Measurements from ENCODE around the gene ATP2A1. TPM values are rescaled to one million over a fixed set of nuclear protein-coding genes. Genes with fewer than 3 reads are reported as not detected.

ATP2A1 gene
- total and polyA plus RNA-seq, 2 of the 4 experiments (the other 2 are of a cell fraction): under 0.01 to 0.63 TPM

GRCh38 chr16:28901862-28902261 is 23.6 kb downstream of the ATP2A1 start:
- Histone ChIP-seq H3K4me1 (ENCODE audit: control insufficient read depth, insufficient read depth, low read length) (no peaks in the 10 kb centered on the region), H2AFZ (replicated peaks; ENCODE audit: low read length, poor library complexity) (no peak overlapping the region), H4K5ac (ENCODE audit: low read depth, low read length) (no peak overlapping the region), H2AK5ac (ENCODE audit: low read depth, low read length) (no peak overlapping the region), H3K9ac (ENCODE audit: low read depth, low read length) (no peak overlapping the region), H3K4ac (ENCODE audit: low read depth, low read length) (no peak overlapping the region), H3K27me3 (ENCODE audit: control insufficient read depth, insufficient read depth, low read length) (no peaks in the 10 kb centered on the region), H3K36me3 (ENCODE audit: control insufficient read depth, insufficient read depth, low read length) (peaks cover 7% of the 10 kb centered on the region; the same call in 1 of the 2 replicates), H2BK15ac (ENCODE audit: low read depth, low read length) (no peak overlapping the region), H3K18ac (ENCODE audit: low read depth, low read length) (no peak overlapping the region), H3K4me2 (ENCODE audit: low read depth, low read length) (no peak overlapping the region), H3K79me1 (ENCODE audit: low read depth in 1 of 2, low read length in 2 of 2) (no peaks in the 10 kb centered on the region), H3K9me1 (ENCODE audit: insufficient read depth, low read length) (no peaks in the 10 kb centered on the region), H2BK120ac (ENCODE audit: low read depth, low read length) (no peak overlapping the region), H3K27ac (ENCODE audit: insufficient read depth, low read length) (no peak overlapping the region), H3K23ac (ENCODE audit: low read depth, low read length) (no peak overlapping the region), H4K20me1 (ENCODE audit: insufficient read depth, low read length) (no peaks in the 10 kb centered on the region), H3K4me3 (ENCODE audit: insufficient read depth, low read depth, low read length) (no peak overlapping the region), H3K9me3 (ENCODE audit: control insufficient read depth, insufficient read depth, low read length) (no peaks in the 10 kb centered on the region), H2BK20ac (ENCODE audit: low read depth, low read length) (no peak overlapping the region), H4K91ac (ENCODE audit: insufficient read depth, low read depth, low read length) (no peak overlapping the region), H3K56ac (ENCODE audit: extremely low read depth, insufficient read depth, low read length) (no peak overlapping the region), H2AK9ac (replicated peaks; ENCODE audit: low read depth, low read length, poor library complexity) (no peak overlapping the region), H4K8ac (ENCODE audit: low read depth in 2 of 2, low read length in 2 of 2) (no peak overlapping the region), H3K14ac (replicated peaks; ENCODE audit: low read depth, low read length) (no peak overlapping the region), H2BK5ac (ENCODE audit: low read depth, low read length, poor library complexity, severe bottlenecking) (no peak overlapping the region)
- DNase-seq (no peak), ATAC-seq (ENCODE audit: low read depth) (no peak)
- in situ Hi-C loops (cut with MboI; ENCODE audit: low sequenced_read_pairs): no loop called here
- WGBS, 2 experiments (ENCODE audit: extremely low coverage in 2 of 2, insufficient read length in 1 of 2): 100% methylated on average over 3 of the region's 15 CpGs; no CpG with 5 or more reads in 1 of the 2 experiments
- BruUV-seq (replicated peaks): no TSS peak
- POLR2A ChIA-PET (ENCODE audit: unreplicated experiment): no interaction called here
- intact Hi-C loops (cut with micrococcal nuclease): no loop called here
- TF ChIP-seq SMC3 (IDR thresholded peaks at IDR 0.05; ENCODE audit: low read depth, low read length): no peak
- TF ChIP-seq RCOR1 (IDR thresholded peaks at IDR 0.05; ENCODE audit: insufficient replicate concordance, low read length): no peak
- TF ChIP-seq BHLHE40 (IDR thresholded peaks at IDR 0.05; ENCODE audit: low read depth, low read length): no peak
- TF ChIP-seq CEBPB (IDR thresholded peaks at IDR 0.05; ENCODE audit: low read depth, low read length): no peak
- TF ChIP-seq USF2 (IDR thresholded peaks at IDR 0.05; ENCODE audit: low read depth, low read length): no peak
- no peak for TF ChIP-seq ELK1 (IDR thresholded peaks at IDR 0.05; ENCODE audit: borderline replicate concordance, low read depth, low read length)
- TF ChIP-seq CHD1 (IDR thresholded peaks at IDR 0.05; ENCODE audit: low read depth, low read length): no peak
- no peak for TF ChIP-seq RFX5 (IDR thresholded peaks at IDR 0.05; ENCODE audit: low read depth, low read length)
- no peak for TF ChIP-seq POLR2A (IDR thresholded peaks at IDR 0.05; ENCODE audit: low read depth, low read length)
- no peak for TF ChIP-seq MXI1 (IDR thresholded peaks at IDR 0.05; ENCODE audit: borderline replicate concordance, low read depth, low read length)
- TF ChIP-seq MAFK (IDR thresholded peaks at IDR 0.05; ENCODE audit: low read depth, low read length): no peak
- TF ChIP-seq CTCF (conservative IDR thresholded peaks at IDR 0.05; ENCODE audit: low read depth, low read length): no peak
- TF ChIP-seq NFE2L2 (IDR thresholded peaks at IDR 0.05; ENCODE audit: low read depth, low read length): no peak
- no peak for TF ChIP-seq RAD21 (IDR thresholded peaks at IDR 0.05; ENCODE audit: low read length)
- TF ChIP-seq FOS (IDR thresholded peaks at IDR 0.05; ENCODE audit: low read depth, low read length): no peak
- TF ChIP-seq MAZ (IDR thresholded peaks at IDR 0.05; ENCODE audit: borderline replicate concordance, low read depth, low read length): no peak
- CTCF ChIA-PET: no interaction called here
- dilution Hi-C loops (cut with HindIII; ENCODE audit: low sequenced_read_pairs, unreplicated experiment): no loop called here
